ENCODE results near the gene TMEM94.

- TF ChIP-seq POLR2A (IDR thresholded peaks at IDR 0.05; ENCODE audit: control extremely low read depth in 1 of 2, low read depth in 2 of 2, low read length in 2 of 2) (no peak), POLR2AphosphoS5 (IDR thresholded peaks at IDR 0.05; ENCODE audit: low read depth, low read length) (no peak)
These were observed 49.7 kb downstream of the TMEM94 start for GRCh38 chr17:75506134-75506533.

Measured in H1 (cell line).